H1 (cell line): ENCODE results near the gene KCNC1. TPM values are rescaled to one million over a fixed set of nuclear protein-coding genes. Genes with fewer than 3 reads are reported as not detected.

Experiments used
- BCL11A ChIP-seq, 2 experiments: IDR thresholded peaks; one replicate each; pipeline ENCODE4 v1.6.1; 2011; ENCODE audit warnings: low read depth in 2 of 2, low read length in 2 of 2, mild to moderate bottlenecking in 2 of 2
- E2F6 ChIP-seq: IDR thresholded peaks from 2 replicates; pipeline ENCODE4 v1.6.1; 2012; ENCODE audit warnings: inconsistent platforms
- JUND ChIP-seq: IDR thresholded peaks from 2 replicates; pipeline ENCODE4 v1.6.1; 2011; ENCODE audit warnings: mild to moderate bottlenecking, improper control_type of control experiment, low read length
- RNF2 ChIP-seq: fragments of 200-900, 300-1000 bp; sonication (generic); IDR thresholded peaks from 2 replicates; pipeline ENCODE4 v1.7.1; 2016; ENCODE audit warnings: borderline replicate concordance, low read depth, mild to moderate bottlenecking, antibody characterized with exemption, low read length; ENCODE audit not compliant: poor library complexity, severe bottlenecking; ENCODE audit errors: missing control alignments
- SP1 ChIP-seq: IDR thresholded peaks from 2 replicates; pipeline ENCODE4 v1.6.1; 2011; ENCODE audit warnings: low read depth, low read length
- SUZ12 ChIP-seq: fragments of 200-600 bp; sonication (generic); IDR thresholded peaks from 2 replicates; pipeline ENCODE4 v1.6.1; 2012; ENCODE audit warnings: mild to moderate bottlenecking, inconsistent platforms, low read length, moderate library complexity, mixed read lengths
- polyA plus RNA-seq, 7 experiments: library from polyadenylated mRNA; depleted of rRNA in 3 of 7; stranded (reverse) in 5 of 7; unstranded in 2 of 7; fragments of >200 nt in 5 of 7; fragments of 200-250 nt in 2 of 7; gene quantifications; 1 replicate in 5 of 7; 2 replicates in 1 of 7; 4 replicates in 1 of 7; pipeline versions ENCODE4 v1.2.1 to v1.2.3, GENCODE V29; 2011 to 2013; ENCODE audit warnings: missing spikeins in 2 of 7, mixed read lengths in 2 of 7
- total RNA-seq: library from RNA; stranded (reverse); fragmentation: NEBNext Ultra II Directional; extraction: Animal tissue kit (Norgen Biotek cat#: 25700); gene quantifications from 2 replicates; pipeline ENCODE4 v1.2.1, GENCODE V29; 2021

Gene KCNC1
- total and polyA plus RNA-seq, 2 of the 8 experiments (the other 6 are each of a cell fraction or from before 2014, with no cell fraction given), result 0.11 to 0.26 TPM

GRCh38 chr11:17719028-17719937 lies 15.3 kb upstream of the KCNC1 start, which contains the start of gene MYOD1 (continued):
- TF ChIP-seq SP1, result no peak
- peak; percentile 29 for TF ChIP-seq RNF2
- no peak for TF ChIP-seq JUND
- TF ChIP-seq E2F6, result peak; percentile 80
- no peak for TF ChIP-seq BCL11A (IDR thresholded peaks at IDR 0.05; ENCODE audit: low read depth in 2 of 2, low read length in 2 of 2)
- TF ChIP-seq SUZ12, result peak; percentile 80
- TF ChIP-seq, all 59 proteins: peak for 4
